Ishikawa (cell line): ENCODE data around the gene KRT7.

ENCODE experiments used
- CEBPB ChIP-seq: IDR thresholded peaks from 2 replicates; pipeline ENCODE4 v1.6.1; 2012
- CREB1 ChIP-seq: IDR thresholded peaks from 2 replicates; pipeline ENCODE4 v1.6.1; 2012; ENCODE audit warnings: low read depth
- EP300 ChIP-seq: IDR thresholded peaks from 2 replicates; pipeline ENCODE4 v1.6.1; 2012; ENCODE audit warnings: borderline replicate concordance
- FOXM1 ChIP-seq: IDR thresholded peaks from 2 replicates; pipeline ENCODE4 v1.6.1; 2012; ENCODE audit warnings: low read depth, borderline replicate concordance
- TAF1 ChIP-seq: IDR thresholded peaks from 2 replicates; pipeline ENCODE4 v1.6.1; 2012; ENCODE audit warnings: low read depth, mild to moderate bottlenecking
- TCF12 ChIP-seq: IDR thresholded peaks from 2 replicates; pipeline ENCODE4 v1.6.1; 2012; ENCODE audit warnings: low read depth
- USF1 ChIP-seq: IDR thresholded peaks from 2 replicates; pipeline ENCODE4 v1.6.1; 2012

GRCh38 chr12:52284562-52285171, 51.6 kb downstream of the KRT7 start:
- no peak for TF ChIP-seq TAF1
- no peak for TF ChIP-seq EP300
- no peak for TF ChIP-seq TCF12
- TF ChIP-seq FOXM1, result no peak
- no peak for TF ChIP-seq USF1
- TF ChIP-seq CREB1, result no peak
- no peak for TF ChIP-seq CEBPB
